ENCODE results near the gene NAA16.
"Not testable (repeated sequence)": the region's sequence is repeated elsewhere in the genome, so short reads cannot be mapped to it uniquely, and the experiment has no call there.

Gene NAA16

DNA sequence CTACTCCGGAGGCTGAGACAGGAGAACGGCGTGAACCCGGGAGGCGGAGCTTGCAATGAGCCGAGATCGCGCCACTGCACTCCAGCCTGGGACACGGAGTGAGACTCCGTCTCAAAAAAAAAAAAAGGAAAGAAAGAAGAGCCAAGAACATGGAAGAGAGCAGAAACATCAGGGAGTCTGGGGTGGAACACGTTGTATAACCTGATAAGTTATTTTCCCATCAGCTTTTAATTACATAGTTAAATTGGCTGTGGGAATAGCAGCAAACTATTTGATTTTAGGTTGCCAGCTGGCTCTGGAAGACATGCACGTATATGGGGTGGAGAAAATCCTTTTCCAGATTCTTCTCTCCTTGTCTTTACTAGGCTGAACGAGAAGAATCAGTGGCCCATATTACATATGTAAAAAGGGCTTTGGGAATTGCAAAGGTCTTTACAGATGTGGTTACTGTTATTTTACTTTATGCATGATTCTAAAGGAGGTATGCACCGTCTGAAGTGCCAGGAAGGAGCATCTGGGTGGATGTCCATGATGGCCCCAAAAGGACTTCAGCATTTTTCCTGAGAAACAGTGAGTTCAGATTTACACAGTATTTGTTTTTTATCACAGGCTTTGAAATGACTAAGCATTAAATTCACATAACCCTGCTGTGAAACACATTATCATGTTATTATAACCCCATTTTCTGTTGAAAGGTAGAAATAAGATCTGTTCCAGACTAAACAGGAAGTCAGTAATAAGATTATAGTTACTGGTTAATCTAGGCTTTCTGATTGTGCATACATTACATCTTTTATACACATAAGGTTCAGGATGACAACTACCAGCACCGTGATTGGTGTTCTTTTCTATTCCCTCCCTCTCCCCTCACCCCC lies 4.6 kb upstream of the NAA16 start:
- no peak for DNase-seq

DNA sequence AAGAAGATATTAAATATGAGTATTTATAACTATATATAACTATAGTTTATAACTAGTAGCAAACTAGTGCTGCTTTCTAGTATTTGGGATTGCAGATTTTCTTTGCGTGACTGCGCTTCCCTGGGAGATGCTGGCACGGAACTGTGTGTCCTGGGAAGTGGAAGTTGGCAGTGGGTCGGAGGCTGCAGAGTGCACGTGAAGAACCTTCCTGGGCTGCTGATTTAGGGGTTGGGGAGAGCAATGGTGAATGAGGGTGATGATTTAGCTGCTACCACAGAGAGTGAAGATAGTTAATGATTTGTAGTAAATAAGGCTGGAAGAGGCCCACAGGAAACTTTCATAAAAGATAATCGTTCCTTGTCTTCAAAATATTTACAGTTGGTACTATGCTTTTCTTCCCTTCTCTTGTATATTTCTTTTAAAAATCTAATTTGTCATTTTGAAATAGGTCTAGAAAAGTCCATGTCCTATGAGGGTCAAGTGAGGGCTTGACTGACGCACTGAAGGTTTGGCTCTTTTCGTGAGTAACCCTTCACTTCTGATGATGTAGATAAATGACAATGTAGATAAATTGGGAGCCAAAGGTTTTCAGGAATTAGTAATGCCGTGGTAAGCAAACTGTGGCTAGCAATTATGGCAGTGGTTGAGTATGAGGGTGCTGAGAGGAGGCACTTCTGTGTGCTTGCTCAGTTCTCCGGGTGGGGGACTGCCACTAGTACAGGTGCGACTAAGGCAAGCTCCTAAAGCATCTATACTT lies 3.0 kb upstream of the NAA16 start:
- no peak for DNase-seq

DNA sequence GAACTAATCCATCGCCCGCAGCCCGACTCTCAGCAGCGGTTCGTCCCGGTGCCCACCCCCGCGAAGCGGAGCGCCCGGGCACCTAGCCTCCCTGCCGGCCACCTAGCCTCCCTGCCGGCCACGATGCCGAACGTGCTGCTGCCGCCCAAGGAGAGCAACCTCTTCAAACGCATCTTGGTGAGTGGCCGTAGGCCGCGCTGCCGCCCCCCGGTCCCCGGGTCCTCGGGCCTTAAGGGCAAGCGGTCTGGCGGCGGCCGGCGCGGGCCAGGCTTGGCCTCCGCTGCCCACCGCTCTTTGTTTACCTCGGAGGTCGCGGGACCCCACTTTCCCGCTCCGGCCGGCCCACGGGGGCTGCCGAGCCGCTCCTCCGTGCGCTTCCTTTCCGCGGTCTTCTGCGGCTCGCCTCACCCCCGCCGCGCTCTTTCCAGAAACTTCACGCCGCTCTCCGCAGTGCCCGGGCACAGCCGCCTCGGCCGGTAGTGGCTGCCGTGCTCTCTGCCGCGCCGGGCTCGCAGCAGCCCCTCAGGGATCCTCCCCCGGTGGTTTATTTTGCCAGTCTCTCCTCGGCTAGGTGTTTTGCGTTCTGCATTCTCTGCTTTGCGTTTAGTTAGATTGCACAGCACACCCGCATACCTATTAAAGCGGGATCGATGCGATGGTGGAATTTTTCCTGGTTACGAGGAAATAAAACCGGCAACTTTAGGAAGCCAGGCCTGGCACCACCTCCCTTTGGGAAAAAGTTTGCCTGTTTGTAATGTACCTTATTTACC lies 524 bp downstream of the NAA16 start:
- no peak for DNase-seq

DNA sequence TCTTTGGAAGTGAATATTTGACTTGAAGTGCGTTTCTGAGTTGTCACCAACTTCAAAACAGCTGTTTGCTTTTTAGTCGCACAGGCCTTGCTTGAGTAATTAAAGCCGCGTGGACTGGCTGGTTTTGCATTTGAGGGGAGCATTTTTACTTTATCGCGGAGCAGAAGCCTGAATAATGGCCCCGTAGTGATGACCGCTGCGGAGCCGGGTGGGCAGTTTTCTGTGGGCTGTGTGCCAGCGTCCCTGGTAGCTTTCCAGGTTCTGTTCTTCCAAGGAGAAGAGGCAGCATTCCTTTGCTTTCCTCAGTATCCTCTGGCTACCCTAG lies 1.1 kb downstream of the NAA16 start:
- no peak for DNase-seq

DNA sequence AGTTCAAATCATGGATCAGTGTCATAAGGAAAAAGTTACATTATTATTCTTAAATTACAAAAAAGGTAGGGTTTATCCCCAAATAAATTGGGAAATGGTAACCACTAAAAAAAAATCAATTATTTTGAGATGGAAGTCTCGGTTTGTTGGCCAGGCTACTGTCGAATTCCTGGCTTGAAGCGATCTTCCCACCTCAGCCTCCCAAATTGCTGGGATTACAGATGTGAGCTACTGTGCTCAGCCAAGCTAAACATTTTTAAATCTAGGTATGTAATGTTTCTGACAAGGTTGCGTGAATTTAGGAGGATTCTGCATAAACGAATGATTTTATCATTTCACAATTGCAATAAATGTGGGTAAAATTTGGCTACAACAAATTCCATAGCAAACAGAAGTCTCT lies 2.0 kb downstream of the NAA16 start:
- no peak for DNase-seq

DNA sequence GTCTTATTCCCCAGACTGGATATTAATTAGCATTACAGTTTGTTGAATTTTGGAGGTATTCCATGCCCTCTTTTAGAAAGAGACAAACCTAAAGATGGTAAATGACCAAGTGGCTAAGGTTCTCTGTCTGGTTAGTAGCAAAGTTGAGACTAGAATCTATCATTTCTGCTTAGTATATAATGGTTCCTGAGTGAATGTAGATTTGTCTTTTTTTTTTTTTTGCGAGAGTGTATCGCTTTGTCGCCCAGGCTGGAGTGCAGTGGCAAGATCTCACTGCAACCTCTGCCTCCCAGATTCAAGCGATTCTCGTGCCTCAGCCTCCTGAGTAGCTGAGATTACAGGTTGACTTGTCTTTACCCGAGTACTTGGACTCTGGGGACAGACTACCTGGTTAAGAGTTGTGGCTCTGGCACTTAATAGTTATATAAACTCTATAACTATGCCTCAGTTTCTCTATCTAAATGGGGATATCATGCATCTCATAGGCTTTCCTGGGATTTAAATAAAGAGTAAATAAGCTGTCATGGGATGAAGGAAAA lies 2.7 kb downstream of the NAA16 start:
- no peak for DNase-seq

DNA sequence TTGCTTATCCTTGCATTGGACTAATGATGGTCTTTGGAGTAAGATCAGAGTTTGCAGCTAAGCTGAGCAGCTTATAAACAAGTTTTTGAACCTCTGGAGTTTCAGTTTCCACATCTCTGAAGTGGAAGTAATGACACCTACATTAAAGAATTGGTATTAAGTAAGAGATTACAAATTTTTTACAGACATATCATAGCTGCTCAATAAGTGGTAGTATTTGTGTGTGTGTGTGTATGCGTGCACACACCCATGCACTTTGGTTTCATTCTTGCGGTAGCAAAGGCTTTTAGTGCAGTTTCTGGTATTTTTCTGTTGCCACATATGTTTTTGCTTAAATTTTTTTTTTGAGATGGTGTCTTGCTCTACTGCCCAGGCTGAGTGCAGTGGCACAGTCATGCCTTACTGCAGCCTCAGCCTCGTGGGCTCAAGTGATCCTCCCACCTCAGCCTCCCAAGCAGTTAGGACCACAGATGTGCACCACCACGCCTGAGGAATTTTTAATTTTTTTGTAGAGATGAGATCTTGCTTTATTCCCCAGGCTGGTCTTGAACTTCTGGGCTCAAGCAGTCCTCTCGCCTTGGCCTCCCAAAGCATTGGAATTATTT lies 4.5 kb downstream of the NAA16 start:
- DNase-seq = no peak

DNA sequence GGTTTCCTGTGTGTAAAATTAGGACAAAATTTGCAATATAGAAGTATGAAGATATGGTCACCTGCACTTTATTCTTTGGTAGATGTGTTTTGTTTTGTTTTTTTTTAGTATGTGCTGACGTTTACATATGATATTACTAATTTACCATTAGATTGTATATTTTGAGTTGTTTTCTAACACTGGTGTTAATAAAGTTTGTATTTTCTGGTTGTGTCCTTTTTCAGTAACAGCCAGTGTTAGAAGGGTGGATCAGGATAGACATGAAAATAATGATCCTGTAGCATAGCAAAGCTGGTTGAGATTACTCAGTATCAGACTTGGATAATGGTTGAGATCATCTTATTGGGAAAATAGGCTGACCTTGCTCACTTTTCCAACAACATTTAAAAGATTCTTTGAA lies 6.2 kb downstream of the NAA16 start:
- no peak for DNase-seq

DNA sequence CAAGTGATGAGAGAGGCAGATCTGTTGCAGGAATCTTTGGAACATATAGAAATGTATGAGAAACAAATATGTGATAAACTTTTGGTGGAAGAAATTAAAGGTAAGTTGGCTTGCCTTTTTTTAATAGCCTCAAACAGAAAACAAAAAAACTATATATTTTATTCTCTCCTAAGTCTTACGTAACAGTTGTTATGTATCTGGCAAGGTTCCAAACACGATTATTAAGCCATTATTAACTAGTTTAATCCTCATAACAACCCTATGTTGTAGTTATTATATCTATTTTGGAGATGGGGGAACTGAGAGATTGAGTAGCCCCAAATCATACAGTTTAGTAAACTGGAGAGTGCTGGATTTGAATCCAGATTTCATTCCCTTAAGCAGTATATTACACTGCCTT lies 14.7 kb downstream of the NAA16 start:
- DNase-seq = no peak

DNA sequence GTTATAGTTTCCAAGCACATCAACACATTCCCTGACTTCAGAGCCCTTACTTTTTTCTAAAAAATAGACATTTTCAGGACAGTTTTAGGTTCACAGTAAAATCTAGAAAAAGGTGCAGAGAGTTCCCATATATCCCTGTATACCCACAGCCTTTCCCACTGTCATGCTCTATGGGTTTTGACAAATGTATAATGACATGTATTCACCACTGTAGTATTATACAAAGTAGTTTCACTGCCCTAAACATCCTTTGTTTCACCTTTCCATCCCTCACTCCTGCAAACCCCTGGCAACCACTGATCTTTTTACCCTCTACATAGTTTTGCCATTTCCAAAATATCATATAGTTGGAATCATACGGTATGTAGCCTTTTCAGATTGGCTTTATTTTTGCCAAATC lies 15.6 kb downstream of the NAA16 start:
- no peak for DNase-seq

DNA sequence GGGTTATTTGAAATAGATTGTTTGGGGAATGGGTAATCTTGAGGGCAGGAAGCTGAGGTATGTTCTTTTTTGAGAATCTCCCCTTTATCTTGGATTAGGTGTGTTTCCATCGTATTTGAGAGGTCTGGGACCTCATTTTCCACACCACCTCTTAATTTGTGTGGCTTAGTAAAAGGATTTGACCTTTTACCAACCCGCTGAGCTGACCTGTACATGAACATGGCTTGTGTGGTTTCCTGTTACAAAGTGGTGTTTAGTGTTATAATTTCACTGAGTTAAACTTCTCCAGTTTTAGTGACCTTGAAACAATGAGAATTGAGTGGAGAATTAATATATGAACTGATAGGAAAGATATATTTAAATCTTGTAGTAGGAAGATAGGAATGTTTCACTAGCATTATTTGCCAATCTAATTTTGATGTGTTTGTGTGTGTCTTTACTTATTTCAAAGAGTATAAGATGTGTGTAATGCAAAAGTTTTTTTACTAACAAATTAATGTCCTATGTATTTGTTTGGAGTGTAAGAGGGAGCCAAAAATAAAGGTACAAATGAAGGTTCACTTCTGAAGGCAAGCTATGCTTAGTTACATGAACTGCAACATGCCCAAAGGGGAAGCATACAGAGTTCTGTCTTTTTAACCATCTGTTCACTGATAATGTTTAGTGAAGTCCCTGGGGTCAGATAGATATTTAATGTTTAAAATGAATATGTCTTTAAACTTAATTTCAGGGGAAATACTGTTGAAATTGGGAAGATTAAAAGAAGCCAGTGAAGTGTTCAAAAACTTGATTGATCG lies 17.1 kb downstream of the NAA16 start:
- no peak for DNase-seq

DNA sequence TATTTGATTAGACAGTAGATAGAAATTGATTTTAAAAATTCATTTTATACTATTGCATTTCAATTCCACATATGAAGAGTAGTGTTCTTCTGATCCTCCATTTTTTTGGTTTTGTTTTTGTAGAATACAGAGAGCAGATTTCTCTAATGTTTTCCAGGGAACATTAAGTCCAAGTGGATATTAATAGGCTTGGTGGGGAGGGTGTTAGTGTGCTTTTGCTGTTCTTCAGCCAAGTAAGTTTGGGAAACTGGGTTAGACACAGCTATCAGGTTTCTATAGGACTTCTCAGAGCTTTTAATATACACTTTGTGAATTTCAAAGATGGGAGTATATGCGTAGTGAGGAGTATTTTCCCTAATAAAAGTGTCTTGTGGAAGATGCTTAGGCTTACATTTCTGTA lies 21.8 kb downstream of the NAA16 start:
- no peak for DNase-seq

DNA sequence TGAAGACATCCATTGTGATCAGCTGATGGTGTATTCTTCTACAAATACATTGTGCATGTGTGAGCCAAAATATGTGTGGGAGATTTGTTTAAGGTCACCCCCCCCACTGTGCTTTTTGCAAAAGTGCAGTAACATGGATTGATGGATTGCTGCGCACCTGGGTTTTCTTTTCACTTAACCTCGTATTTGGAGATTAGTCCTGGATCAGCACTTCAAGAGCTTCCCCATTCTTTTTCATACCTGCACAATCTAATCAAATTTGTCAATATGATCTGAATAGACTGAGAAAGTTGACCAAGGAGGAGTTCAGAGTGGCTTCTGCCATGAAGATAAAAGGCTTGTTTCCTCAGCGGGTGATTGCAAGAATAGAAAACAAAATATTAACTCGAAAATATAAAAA lies 23.7 kb downstream of the NAA16 start:
- DNase-seq = no peak

DNA sequence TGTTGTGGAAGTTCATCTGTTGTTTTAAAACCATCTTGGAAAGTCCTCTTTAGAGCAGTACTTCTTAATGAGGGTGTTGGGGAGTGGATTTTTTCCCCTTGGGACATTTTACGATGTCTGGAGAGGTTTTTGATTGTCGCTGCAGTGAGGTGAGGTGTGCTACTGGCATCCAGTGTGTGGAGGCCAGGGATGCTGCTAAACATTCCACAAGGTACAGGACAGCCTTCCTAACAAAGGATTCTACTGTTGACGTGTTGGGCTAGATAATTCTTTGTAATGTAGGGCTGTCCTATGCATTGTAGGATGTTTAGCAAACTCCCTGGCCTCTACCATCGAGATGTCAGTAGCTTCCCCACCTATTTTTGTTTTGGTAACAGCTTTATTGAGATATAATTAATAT lies 33.3 kb downstream of the NAA16 start:
- no peak for DNase-seq

DNA sequence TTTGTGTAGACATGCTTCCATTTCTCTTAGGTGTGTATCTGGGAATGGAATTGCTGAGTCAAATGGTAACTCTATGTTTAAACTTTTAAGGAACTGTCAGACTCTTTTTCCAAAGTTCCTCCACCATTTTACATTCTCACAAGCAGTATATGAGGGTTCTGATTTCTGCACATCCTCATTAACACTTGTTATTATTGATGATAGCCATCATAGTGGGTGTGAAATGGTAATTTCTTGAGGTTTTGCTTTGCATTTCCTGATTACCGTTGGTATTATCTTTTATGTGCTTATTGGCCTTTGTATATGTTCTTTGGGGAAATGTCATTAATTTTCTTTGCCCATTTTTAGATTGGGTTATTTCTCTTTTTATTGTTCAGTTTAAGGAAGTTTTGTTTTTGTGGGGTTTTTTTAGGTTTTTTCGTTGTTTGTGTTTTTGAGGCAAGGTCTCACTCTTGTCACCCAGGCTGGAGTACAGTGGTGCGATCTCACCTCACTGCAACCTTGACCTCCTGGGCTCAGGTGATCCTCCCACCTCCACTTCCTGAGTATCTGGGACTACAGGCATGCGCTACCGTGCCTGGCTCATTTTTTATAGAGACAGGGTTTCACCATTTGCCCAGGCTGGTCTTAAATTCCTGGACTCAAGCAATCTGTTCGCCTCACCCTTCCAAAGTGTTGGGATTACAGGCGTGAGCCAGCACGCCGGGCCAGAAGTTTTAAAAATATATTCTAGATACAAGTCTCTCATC lies 34.3 kb downstream of the NAA16 start:
- DNase-seq = no peak

DNA sequence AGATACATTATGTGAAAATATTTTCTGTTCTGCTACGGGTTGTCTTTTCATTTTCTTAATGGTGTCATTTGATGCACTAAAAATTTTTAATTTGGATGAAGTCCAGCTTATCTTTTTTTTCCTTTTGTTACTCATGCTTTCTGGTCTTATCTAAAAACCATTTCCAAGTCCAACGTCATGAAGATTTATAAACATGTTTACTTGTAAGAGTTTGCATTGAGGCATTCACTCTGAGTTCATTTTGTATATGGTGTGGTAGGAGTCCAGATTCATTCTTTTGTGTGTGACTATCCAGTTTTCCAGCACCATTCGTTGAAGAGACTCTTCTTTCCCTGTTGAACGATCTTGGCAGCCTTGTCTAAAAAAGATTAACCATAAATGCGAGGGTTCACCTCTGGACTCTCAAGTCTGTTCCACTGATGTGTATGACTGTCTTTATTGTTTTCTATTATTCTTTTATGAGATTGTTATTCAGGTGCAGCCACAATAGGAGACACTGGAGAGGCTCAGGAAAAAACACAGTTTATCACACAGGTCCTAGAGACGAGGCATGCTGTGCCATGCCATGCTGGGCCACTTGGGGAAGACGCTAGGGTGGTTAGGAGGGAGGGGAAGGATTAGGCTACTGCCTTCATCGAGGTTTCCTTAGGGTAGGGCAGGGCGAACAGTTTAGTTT lies 35.0 kb downstream of the NAA16 start:
- no peak for DNase-seq

DNA sequence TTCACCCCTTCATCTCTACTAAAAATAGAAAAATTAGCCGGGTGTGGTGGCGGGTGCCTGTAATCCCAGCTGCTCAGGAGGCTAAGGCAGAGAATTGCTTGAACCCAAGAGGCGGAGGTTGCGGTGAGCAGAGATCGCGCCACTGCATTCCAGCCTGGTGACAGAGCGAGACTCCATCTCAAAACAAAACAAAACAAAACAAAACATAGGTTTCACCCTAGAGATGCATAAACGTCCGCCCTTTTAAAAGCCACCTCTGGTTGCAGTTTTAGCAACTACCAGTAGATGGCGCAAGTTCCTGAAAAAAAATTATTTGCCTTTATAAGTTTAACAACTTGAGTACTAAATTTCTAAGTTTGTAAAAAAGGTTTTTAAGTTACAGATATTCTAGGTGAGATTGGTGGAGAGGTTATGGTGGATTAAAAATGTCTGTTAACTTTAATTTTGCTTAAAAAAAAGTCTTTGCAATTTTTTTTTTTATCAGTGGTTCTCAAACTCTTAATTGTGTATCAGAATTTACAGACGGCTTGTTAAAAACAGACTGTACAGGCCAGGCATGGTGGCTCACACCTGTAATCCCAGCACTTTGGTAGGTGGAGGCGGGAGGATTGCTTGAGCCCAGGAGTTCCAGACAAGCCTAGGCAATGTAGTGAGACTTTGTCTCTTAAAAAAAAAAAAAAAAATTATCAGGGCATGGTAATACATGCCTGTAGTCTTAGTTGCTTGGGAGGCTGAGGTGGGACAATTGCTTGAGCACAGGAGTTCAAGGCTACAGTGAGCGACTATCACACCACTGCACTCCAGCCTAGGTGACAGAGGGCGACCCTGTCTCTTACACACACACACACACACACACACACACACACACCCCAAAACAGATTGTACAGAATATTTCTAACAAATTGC lies 42.1 kb downstream of the NAA16 start:
- DNase-seq = no peak

DNA sequence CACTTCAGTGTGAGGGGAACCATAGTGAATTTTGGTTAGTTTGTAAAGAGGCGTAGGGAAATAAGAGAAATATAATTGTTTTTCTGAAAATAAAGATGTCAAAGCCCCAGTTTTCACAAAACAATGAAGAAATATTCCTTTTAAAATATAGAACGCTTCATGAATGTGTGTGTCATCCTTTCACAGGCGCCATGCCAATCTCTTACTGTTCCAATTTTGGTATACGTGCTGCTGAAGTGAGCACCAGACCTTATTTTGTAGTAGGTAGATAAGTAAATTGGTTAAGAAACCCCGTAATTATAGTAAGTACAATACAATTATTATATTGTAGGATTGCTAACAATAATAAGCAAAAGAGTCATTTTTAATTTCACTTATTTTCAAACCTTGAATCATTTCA lies 43.3 kb downstream of the NAA16 start:
- no peak for DNase-seq

DNA sequence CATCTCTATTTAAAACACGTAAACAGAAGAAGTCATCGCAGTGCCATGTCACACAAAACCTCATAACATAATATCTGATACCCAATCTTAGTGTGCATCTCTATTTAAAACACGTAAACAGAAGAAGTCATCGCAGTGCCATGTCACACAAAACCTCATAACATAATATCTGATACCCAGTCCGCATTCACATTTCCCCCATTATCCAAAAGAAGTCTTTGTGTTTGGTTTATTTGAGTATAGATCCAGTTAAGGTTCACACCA lies 45.2 kb downstream of the NAA16 start:
- not testable (repeated sequence) for DNase-seq

DNA sequence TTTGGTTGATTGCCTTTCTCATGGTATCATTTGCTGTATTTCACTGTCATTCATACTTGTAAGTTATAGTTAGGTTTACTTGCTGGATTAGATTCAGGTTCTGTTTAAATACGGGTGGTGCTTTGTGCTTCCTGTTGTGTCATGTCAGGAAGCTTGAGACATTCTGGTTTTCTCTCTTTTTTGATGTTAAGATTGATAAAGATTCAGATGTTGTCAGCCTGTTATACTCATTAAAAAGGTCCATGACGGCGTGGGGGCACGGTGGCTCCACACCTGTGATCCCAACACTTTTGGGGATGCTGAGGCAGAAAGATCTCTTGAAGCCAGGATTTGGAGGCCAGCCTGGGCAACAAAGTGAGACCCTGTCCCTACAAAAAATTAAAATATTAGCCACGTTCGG lies 45.7 kb downstream of the NAA16 start:
- DNase-seq = no peak

Measured in NCI-H1105 (cell line).